OCI-LY7 (cell line): Measurements from ENCODE around the gene NINL. TPM values are rescaled to one million over a fixed set of nuclear protein-coding genes. Genes with fewer than 3 reads are reported as not detected.

Source experiments
- BruUV-seq: library from RNA; stranded (reverse); fragments of 400-500 nt; replicated peaks from 2 replicates; lab custom pipeline; 2021; lab: Mats Ljungman, UMichigan
- CTCF ChIA-PET: fragments of 300-600 bp; sonication (Branson Sonifier 250); formaldehyde crosslinking; loops from one replicate; lab custom pipeline; 2022; ENCODE audit warnings: antibody characterized with exemption; ENCODE audit not compliant: unreplicated experiment; lab: Charles Lee
- POLR2A ChIA-PET: fragments of 300-600 bp; sonication (Branson Sonifier 250); formaldehyde crosslinking; loops from one replicate; lab custom pipeline; 2022; ENCODE audit warnings: antibody characterized with exemption; lab: Charles Lee
- DNase-seq: peaks from one replicate; pipeline ENCODE4 v3.0.0-alpha.2; 2015; ENCODE audit warnings: low spot score
- H2AFZ ChIP-seq: fragments of 200-600 bp; sonication (generic), shearing (Covaris generic); 2 replicates; pipeline ENCODE4 v1.6.1; 2014; ENCODE audit warnings: mild to moderate bottlenecking, antibody characterized with exemption, low read length, moderate library complexity
- H3K27ac ChIP-seq: fragments of 200-600 bp; sonication (generic); 2 replicates; pipeline ENCODE4 v1.5.1; 2014; ENCODE audit warnings: mixed run types, low read depth, mild to moderate bottlenecking, moderate library complexity, low read length, inconsistent platforms; ENCODE audit not compliant: poor library complexity, severe bottlenecking
- H3K36me3 ChIP-seq: fragments of 200-600 bp; sonication (generic); 2 replicates; pipeline ENCODE4 v1.6.1; 2014; ENCODE audit warnings: mild to moderate bottlenecking, antibody characterized with exemption, low read length, moderate library complexity, mixed read lengths; ENCODE audit not compliant: insufficient read depth
- H3K4me1 ChIP-seq: fragments of 200-600 bp; sonication (generic); 2 replicates; pipeline ENCODE4 v1.5.1; 2014; ENCODE audit warnings: mild to moderate bottlenecking, low read length; ENCODE audit not compliant: insufficient read depth, poor library complexity, severe bottlenecking
- H3K4me2 ChIP-seq: fragments of 200-600 bp; sonication (generic); 2 replicates; pipeline ENCODE4 v1.6.1; 2014; ENCODE audit warnings: mild to moderate bottlenecking, low read length
- H3K4me3 ChIP-seq: fragments of 200-600 bp; sonication (generic); 2 replicates; pipeline ENCODE4 v1.5.1; 2014; ENCODE audit warnings: mild to moderate bottlenecking, low read depth, low read length; ENCODE audit not compliant: poor library complexity, severe bottlenecking
- H3K79me2 ChIP-seq: fragments of 200-600 bp; sonication (generic); 2 replicates; pipeline ENCODE4 v1.6.1; 2016; ENCODE audit warnings: low read depth, mild to moderate bottlenecking, low read length, moderate library complexity, mixed read lengths; ENCODE audit not compliant: insufficient read depth
- H3K9me2 ChIP-seq: fragments of 200-600 bp; sonication (generic); 2 replicates; pipeline ENCODE4 v1.6.1; 2016; ENCODE audit warnings: mild to moderate bottlenecking, low read length, mixed read lengths; ENCODE audit not compliant: insufficient read depth
- H3K9me3 ChIP-seq: fragments of 200-600 bp; sonication (generic); 2 replicates; pipeline ENCODE4 v1.6.1; 2014; ENCODE audit warnings: mild to moderate bottlenecking, mixed run types, low read length, mixed read lengths
- H4K20me1 ChIP-seq: fragments of 200-600 bp; sonication (generic); 2 replicates; pipeline ENCODE4 v1.6.1; 2014; ENCODE audit warnings: mild to moderate bottlenecking, antibody characterized with exemption, low read length, moderate library complexity, mixed read lengths; ENCODE audit not compliant: insufficient read depth
- CTCF ChIP-seq: fragments of 200-600 bp; sonication (generic); conservative IDR thresholded peaks from 2 replicates; pipeline ENCODE4 v1.5.1; 2014; ENCODE audit warnings: mild to moderate bottlenecking, antibody characterized with exemption, low read length, moderate library complexity, mixed read lengths
- EZH2phosphoT487 ChIP-seq: fragments of 200-600 bp; sonication (generic); IDR thresholded peaks from 2 replicates; pipeline ENCODE4 v1.6.1; 2018; ENCODE audit warnings: low read depth, borderline replicate concordance, mild to moderate bottlenecking, mixed run types, antibody characterized with exemption, low read length, moderate library complexity, mixed read lengths
- intact Hi-C: fragments of 100-400 bp; cut with micrococcal nuclease; formaldehyde crosslinking; loops from one replicate; pipeline ENCODE4 v1.10.0; 2022; ENCODE audit not compliant: unreplicated experiment
- total RNA-seq, 2 experiments: library from RNA; depleted of rRNA in 1 of 2; stranded (reverse); fragments of >200 nt in 1 of 2; shearing (Covaris generic) in 1 of 2; gene quantifications; 2 replicates each; pipeline ENCODE4 v1.2.3, GENCODE V29; 2014 to 2022

The NINL gene
- total RNA-seq, 2 experiments from 2014 or later, result 0.06 to 0.55 TPM

GRCh38 chr20:25421102-25421501 is 164.2 kb downstream of the NINL start:
- ChIA-PET POLR2A (interaction anchor here (0.6 kb wide), 1 partner anchor 28 kb away, joined by 5 read pairs; no protein-coding TSS in a partner anchor), CTCF (no interaction called here)
- Histone ChIP-seq H3K27ac (no peak overlapping the region), H3K9me3 (no peaks in the 10 kb centered on the region), H3K4me1 (no peaks in the 10 kb centered on the region), H4K20me1 (peaks cover 7% of the 10 kb centered on the region; the same call in 1 of the 2 replicates), H3K9me2 (no peaks in the 10 kb centered on the region), H3K79me2 (no peaks in the 10 kb centered on the region), H3K4me2 (no peak overlapping the region), H3K4me3 (no peak overlapping the region), H3K36me3 (peaks cover 86% of the 10 kb centered on the region), H2AFZ (no peak overlapping the region)
- DNase-seq, result no peak
- TF ChIP-seq CTCF (no peak), EZH2phosphoT487 (no peak)
- no TSS peak for BruUV-seq
- intact Hi-C loops, result no loop called here

DNA sequence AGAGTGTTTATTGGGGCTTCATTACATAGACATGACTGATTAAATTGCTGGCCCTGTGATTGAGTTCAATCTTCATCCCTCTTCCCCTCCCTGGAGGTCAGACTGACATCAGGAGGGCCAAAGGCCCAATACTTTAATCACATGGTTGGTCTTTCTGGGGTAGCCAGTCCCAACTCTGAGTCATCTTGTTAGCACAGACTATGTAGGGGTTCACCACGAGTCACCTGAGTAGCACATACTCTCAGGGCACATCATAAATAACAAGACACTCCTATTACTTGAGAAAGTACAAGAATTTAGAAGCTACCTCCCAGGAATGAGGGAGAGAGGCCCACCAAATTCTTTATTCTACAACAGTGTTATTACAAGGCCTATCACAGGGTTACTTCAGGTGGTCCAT is 166.6 kb downstream of the NINL start:
- ChIA-PET POLR2A (interaction anchor here (1.8 kb wide), 2 partner anchors 11 to 15 kb away, joined by 7 read pairs; partner anchors contain the start of gene GINS1), CTCF (no interaction called here)
- Histone ChIP-seq H3K9me3 (no peaks in the 10 kb centered on the region), H4K20me1 (no peaks in the 10 kb centered on the region; the same call in 1 of the 2 replicates), H3K79me2 (no peaks in the 10 kb centered on the region), H3K4me2 (no peak overlapping the region), H3K27ac (no peak overlapping the region), H3K4me1 (no peaks in the 10 kb centered on the region), H3K9me2 (no peaks in the 10 kb centered on the region), H3K36me3 (peaks cover 80% of the 10 kb centered on the region), H3K4me3 (no peak overlapping the region), H2AFZ (no peak overlapping the region)
- BruUV-seq, result no TSS peak
- intact Hi-C loops, result no loop called here
- no peak for TF ChIP-seq EZH2phosphoT487
- no peak for TF ChIP-seq CTCF
- DNase-seq, result no peak

DNA sequence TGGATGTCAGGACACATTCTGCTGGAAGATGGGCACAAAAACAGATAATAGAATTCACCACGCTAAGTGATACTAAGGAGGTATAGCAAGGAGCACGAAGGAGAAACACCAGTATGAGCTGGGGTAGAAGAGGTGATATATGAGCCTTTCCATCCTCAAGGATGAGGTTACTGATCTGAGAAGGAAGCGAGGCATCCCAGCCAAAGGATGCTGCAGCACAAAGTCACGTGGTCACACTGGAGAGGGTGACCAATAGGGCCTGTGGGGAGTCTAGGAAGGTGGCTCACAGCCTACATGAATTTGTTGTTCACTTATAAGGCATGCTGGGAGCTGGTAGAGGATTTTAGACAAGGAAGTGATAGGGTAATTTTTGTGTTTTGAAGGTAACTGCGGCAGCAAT is 176.4 kb downstream of the NINL start:
- intact Hi-C loops, result loop anchor here (5.0 kb wide), 2 partner anchors 127 to 162 kb away; partner anchors contain the start of gene PYGB
- H2AFZ ChIP-seq, result no peak overlapping the region
- H3K4me3 ChIP-seq, result peak overlapping the region; percentile 83
- no peaks in the 10 kb centered on the region for H4K20me1 ChIP-seq
- CTCF ChIA-PET, result interaction anchor here (0.5 kb wide), 1 partner anchor 1741 kb away, joined by 3 read pairs; no protein-coding TSS in a partner anchor
- H3K79me2 ChIP-seq, result peaks cover 21% of the 10 kb centered on the region
- H3K4me1 ChIP-seq, result peaks cover 16% of the 10 kb centered on the region
- peak overlapping the region; percentile 96 for H3K4me2 ChIP-seq
- H3K36me3 ChIP-seq, result peaks cover 23% of the 10 kb centered on the region
- BruUV-seq, result no TSS peak
- POLR2A ChIA-PET, result no interaction called here
- DNase-seq, result no peak
- no peaks in the 10 kb centered on the region for H3K9me2 ChIP-seq
- no peaks in the 10 kb centered on the region for H3K9me3 ChIP-seq
- no peak overlapping the region for H3K27ac ChIP-seq
- TF ChIP-seq EZH2phosphoT487 (no peak), CTCF (no peak)
